GM10847 (cell line): Measurements from ENCODE around the gene PRPF19.

Source experiments
- POLR2A ChIP-seq: IDR thresholded peaks from 2 replicates; pipeline ENCODE4 v1.6.1; 2011; ENCODE audit not compliant: insufficient read length; ENCODE audit errors: extremely low read depth

PRPF19 gene

GRCh38 chr11:60875366-60876167, 30.8 kb downstream of the PRPF19 start:
- TF ChIP-seq POLR2A, result no peak

- no peak for TF ChIP-seq POLR2A
These were observed 31.7 kb downstream of the PRPF19 start for GRCh38 chr11:60874421-60875365.

GRCh38 chr11:60873533-60873932, 32.9 kb downstream of the PRPF19 start:
- TF ChIP-seq POLR2A, result no peak

- no peak for TF ChIP-seq POLR2A
These were observed 33.3 kb downstream of the PRPF19 start for GRCh38 chr11:60872961-60873524.

GRCh38 chr11:60872124-60872960, 34.0 kb downstream of the PRPF19 start:
- no peak for TF ChIP-seq POLR2A

- no peak for TF ChIP-seq POLR2A
These were observed 34.9 kb downstream of the PRPF19 start for GRCh38 chr11:60871378-60872061.

- no peak for TF ChIP-seq POLR2A
These were observed 35.5 kb downstream of the PRPF19 start for GRCh38 chr11:60870733-60871377.

GRCh38 chr11:60870276-60870675, 36.1 kb downstream of the PRPF19 start:
- no peak for TF ChIP-seq POLR2A

- TF ChIP-seq POLR2A, result no peak
These were observed 36.9 kb downstream of the PRPF19 start for GRCh38 chr11:60869451-60869825.

- TF ChIP-seq POLR2A, result no peak
These were observed 37.5 kb downstream of the PRPF19 start for GRCh38 chr11:60868682-60869450.

- no peak for TF ChIP-seq POLR2A
These were observed 38.3 kb downstream of the PRPF19 start for GRCh38 chr11:60867871-60868681.

- TF ChIP-seq POLR2A, result no peak
These were observed 39.2 kb downstream of the PRPF19 start, which contains the start of gene ZP1 for GRCh38 chr11:60866911-60867870. Gene ZP1 (plus strand): TSS chr11:60867542. CDS start chr11:60867562, 20 bp downstream.
